SK-N-SH treated with all-trans-retinoic acid at 6 μM for 48 hours (cell line): Measurements from ENCODE around the gene GRIK1.

Experiments
- ATAC-seq: fragments of 200-7000 bp; cut with Tn5 transposase; 3 replicates; pipeline ENCODE4 v1.9.1; 2020; ENCODE audit warnings: mild to moderate bottlenecking, moderate library complexity
- ARNTL ChIP-seq: fragments of 450-650 bp; formaldehyde crosslinking; IDR thresholded peaks from 2 replicates; pipeline ENCODE4 v1.5.0; 2020; ENCODE audit warnings: low read depth, mild to moderate bottlenecking, moderate library complexity, borderline replicate concordance
- BACH2 ChIP-seq: fragments of 250-450 bp; sonication (Bioruptor Pico); IDR thresholded peaks from 2 replicates; pipeline ENCODE4 v1.9.0; 2021; ENCODE audit warnings: mild to moderate bottlenecking, borderline replicate concordance
- CSDC2 ChIP-seq: fragments of 250-450 bp; sonication (Bioruptor Pico); IDR thresholded peaks from 2 replicates; pipeline ENCODE4 v1.5.0; 2020; ENCODE audit warnings: mild to moderate bottlenecking, moderate library complexity
- ESRRG ChIP-seq: fragments of 250-450 bp; sonication (Bioruptor Pico); IDR thresholded peaks from 2 replicates; pipeline ENCODE4 v1.6.1; 2021; ENCODE audit warnings: mild to moderate bottlenecking
- GLIS3 ChIP-seq: fragments of 250-450 bp; sonication (Bioruptor Pico); IDR thresholded peaks from 2 replicates; pipeline ENCODE4 v1.5.0; 2020; ENCODE audit warnings: mild to moderate bottlenecking, moderate library complexity
- ISL1 ChIP-seq: fragments of 250-450 bp; sonication (Bioruptor Pico); IDR thresholded peaks from 2 replicates; pipeline ENCODE4 v2.1.2; 2022; ENCODE audit warnings: mild to moderate bottlenecking, moderate library complexity
- OSR1 ChIP-seq: fragments of 250-450 bp; sonication (Bioruptor Pico); IDR thresholded peaks from 2 replicates; pipeline ENCODE4 v1.8.0; 2022; ENCODE audit warnings: moderate library complexity, mild to moderate bottlenecking, inconsistent platforms
- PPARA ChIP-seq: fragments of 250-450 bp; sonication (Bioruptor Pico); IDR thresholded peaks from 2 replicates; pipeline ENCODE4 v1.5.0; 2020; ENCODE audit warnings: mild to moderate bottlenecking, borderline replicate concordance
- RARB ChIP-seq: fragments of 250-450 bp; sonication (Bioruptor Pico); IDR thresholded peaks from 2 replicates; pipeline ENCODE4 v1.8.0; 2021; ENCODE audit warnings: mild to moderate bottlenecking, moderate library complexity
- SNAI2 ChIP-seq: fragments of 250-450 bp; sonication (Bioruptor Pico); IDR thresholded peaks from 2 replicates; pipeline ENCODE4 v1.5.0; 2020; ENCODE audit warnings: mild to moderate bottlenecking, moderate library complexity
- TCF4 ChIP-seq: fragments of 250-450 bp; sonication (Bioruptor Pico); IDR thresholded peaks from 2 replicates; pipeline ENCODE4 v1.8.0; 2021; ENCODE audit warnings: mild to moderate bottlenecking, moderate library complexity, borderline replicate concordance
- TOX ChIP-seq: fragments of 250-450 bp; sonication (Bioruptor Pico); IDR thresholded peaks from 2 replicates; pipeline ENCODE4 v1.8.0; 2021; ENCODE audit warnings: mild to moderate bottlenecking, moderate library complexity, borderline replicate concordance
- ZC3H10 ChIP-seq: fragments of 250-450 bp; sonication (Bioruptor Pico); IDR thresholded peaks from 2 replicates; pipeline ENCODE4 v1.5.1; 2021; ENCODE audit warnings: mild to moderate bottlenecking, moderate library complexity
- ZFP3 ChIP-seq: fragments of 250-450 bp; sonication (Bioruptor Pico); IDR thresholded peaks from 2 replicates; pipeline ENCODE4 v1.5.0; 2020; ENCODE audit warnings: mild to moderate bottlenecking, moderate library complexity
- ZFP30 ChIP-seq: fragments of 450-650 bp; formaldehyde crosslinking; IDR thresholded peaks from 2 replicates; pipeline ENCODE4 v1.5.0; 2022; ENCODE audit warnings: mild to moderate bottlenecking, moderate library complexity
- ZNF565 ChIP-seq: fragments of 450-650 bp; formaldehyde crosslinking; conservative IDR thresholded peaks from 2 replicates; pipeline ENCODE4 v1.5.0; 2020; ENCODE audit warnings: low read depth, mild to moderate bottlenecking, moderate library complexity
- ZNF70 ChIP-seq: fragments of 450-650 bp; formaldehyde crosslinking; IDR thresholded peaks from 2 replicates; pipeline ENCODE4 v1.5.0; 2020; ENCODE audit warnings: mild to moderate bottlenecking, moderate library complexity
- ZNF8 ChIP-seq: fragments of 450-650 bp; formaldehyde crosslinking; IDR thresholded peaks from 2 replicates; pipeline ENCODE4 v1.5.0; 2020; ENCODE audit warnings: mild to moderate bottlenecking, moderate library complexity
- TF ChIP-seq, protein P1 (sequence below): fragments of 250-450 bp; sonication (Bioruptor Pico); IDR thresholded peaks from 2 replicates; pipeline ENCODE4 v1.5.1; 2021; ENCODE audit warnings: mild to moderate bottlenecking, moderate library complexity
- TF ChIP-seq, protein P2 (sequence below): fragments of 250-450 bp; sonication (Bioruptor Pico); IDR thresholded peaks from 2 replicates; pipeline ENCODE4 v1.8.0; 2021; ENCODE audit warnings: low read depth, mild to moderate bottlenecking, moderate library complexity, borderline replicate concordance
- TF ChIP-seq, protein P3 (sequence below): fragments of 250-450 bp; sonication (Bioruptor Pico); IDR thresholded peaks from 2 replicates; pipeline ENCODE4 v1.8.0; 2020; ENCODE audit warnings: mild to moderate bottlenecking, moderate library complexity, borderline replicate concordance
- TF ChIP-seq, protein P4 (sequence below): fragments of 250-450 bp; sonication (Bioruptor Pico); IDR thresholded peaks from 2 replicates; pipeline ENCODE4 v1.5.1; 2020; ENCODE audit warnings: low read depth, mild to moderate bottlenecking, moderate library complexity
- TF ChIP-seq, protein P5 (sequence below): fragments of 250-450 bp; sonication (Bioruptor Pico); IDR thresholded peaks from 2 replicates; pipeline ENCODE4 v1.5.0; 2020; ENCODE audit warnings: mild to moderate bottlenecking, moderate library complexity

Gene GRIK1

DNA sequence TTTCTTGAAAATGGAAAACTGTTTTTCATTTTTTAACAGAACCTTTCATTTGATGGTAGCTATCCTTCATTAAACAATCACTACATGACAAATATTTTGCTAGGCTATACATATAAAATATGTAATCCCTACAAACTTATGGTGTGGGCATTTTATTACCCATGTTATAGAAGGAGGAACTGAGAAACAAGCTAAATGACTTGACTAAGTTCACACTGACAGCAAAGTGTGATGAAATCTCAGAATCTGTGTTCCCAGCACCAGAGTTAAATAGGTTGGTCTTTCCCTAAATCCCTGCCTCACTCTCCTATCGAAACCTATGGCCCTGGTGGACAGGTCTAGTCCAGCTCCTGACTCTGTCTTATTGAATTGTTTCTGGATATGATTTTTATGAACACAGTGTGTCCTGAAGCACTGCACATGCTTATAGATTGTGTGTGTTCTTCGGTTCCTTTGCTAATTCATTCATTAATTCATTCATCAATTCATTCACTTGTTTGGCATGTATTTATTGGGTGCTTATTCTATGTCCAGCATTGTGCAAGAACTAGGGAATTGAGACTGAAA, 301.0 kb downstream of the GRIK1 start (continued):
- TF ChIP-seq PPARA (CRISPR knock-in tag) (no peak), ESRRG (CRISPR knock-in tag) (no peak), ISL1 (CRISPR knock-in tag) (no peak), ZC3H10 (CRISPR knock-in tag) (no peak), ZNF8 (CRISPR knock-in tag) (no peak)
- TF ChIP-seq, protein P1, sequence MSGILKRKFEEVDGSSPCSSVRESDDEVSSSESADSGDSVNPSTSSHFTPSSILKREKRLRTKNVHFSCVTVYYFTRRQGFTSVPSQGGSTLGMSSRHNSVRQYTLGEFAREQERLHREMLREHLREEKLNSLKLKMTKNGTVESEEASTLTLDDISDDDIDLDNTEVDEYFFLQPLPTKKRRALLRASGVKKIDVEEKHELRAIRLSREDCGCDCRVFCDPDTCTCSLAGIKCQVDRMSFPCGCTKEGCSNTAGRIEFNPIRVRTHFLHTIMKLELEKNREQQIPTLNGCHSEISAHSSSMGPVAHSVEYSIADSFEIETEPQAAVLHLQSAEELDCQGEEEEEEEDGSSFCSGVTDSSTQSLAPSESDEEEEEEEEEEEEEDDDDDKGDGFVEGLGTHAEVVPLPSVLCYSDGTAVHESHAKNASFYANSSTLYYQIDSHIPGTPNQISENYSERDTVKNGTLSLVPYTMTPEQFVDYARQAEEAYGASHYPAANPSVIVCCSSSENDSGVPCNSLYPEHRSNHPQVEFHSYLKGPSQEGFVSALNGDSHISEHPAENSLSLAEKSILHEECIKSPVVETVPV (CRISPR knock-in tag): no peak

DNA sequence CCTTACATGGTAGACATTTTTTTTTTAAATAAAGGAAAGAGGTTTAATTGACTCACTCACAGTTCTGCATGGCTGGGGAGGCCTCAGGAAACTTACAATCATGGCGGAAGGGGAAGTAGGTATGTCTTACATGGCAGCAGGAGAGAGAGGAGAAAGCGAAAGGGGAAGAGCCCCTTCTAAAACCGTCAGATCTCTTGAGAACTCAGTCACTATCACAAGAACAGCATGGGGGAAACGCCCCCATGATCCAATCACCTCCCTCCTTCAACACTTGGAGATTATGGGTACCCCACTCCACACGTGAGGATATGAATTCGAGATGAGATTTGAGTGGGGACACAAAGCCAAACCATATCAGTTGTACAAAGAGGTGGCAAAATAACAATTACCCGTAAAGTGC, 301.7 kb downstream of the GRIK1 start:
- no peak for ATAC-seq
- TF ChIP-seq TCF4 (CRISPR knock-in tag): no peak
- TF ChIP-seq RARB: no peak
- TF ChIP-seq ISL1 (CRISPR knock-in tag): no peak
- no peak for TF ChIP-seq ESRRG (CRISPR knock-in tag)
- TF ChIP-seq PPARA (CRISPR knock-in tag): no peak
- no peak for TF ChIP-seq ZNF565 (CRISPR knock-in tag)
- no peak for TF ChIP-seq ZFP30 (CRISPR knock-in tag)
- no peak for TF ChIP-seq ZNF8 (CRISPR knock-in tag)
- no peak for TF ChIP-seq SNAI2 (CRISPR knock-in tag)
- TF ChIP-seq OSR1: no peak
- no peak for TF ChIP-seq ZFP3 (CRISPR knock-in tag)
- TF ChIP-seq, protein P2, sequence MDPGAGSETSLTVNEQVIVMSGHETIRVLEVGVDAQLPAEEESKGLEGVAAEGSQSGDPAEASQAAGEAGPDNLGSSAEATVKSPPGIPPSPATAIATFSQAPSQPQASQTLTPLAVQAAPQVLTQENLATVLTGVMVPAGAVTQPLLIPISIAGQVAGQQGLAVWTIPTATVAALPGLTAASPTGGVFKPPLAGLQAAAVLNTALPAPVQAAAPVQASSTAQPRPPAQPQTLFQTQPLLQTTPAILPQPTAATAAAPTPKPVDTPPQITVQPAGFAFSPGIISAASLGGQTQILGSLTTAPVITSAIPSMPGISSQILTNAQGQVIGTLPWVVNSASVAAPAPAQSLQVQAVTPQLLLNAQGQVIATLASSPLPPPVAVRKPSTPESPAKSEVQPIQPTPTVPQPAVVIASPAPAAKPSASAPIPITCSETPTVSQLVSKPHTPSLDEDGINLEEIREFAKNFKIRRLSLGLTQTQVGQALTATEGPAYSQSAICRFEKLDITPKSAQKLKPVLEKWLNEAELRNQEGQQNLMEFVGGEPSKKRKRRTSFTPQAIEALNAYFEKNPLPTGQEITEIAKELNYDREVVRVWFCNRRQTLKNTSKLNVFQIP (CRISPR knock-in tag): no peak
- no peak for TF ChIP-seq GLIS3 (CRISPR knock-in tag)
- TF ChIP-seq BACH2 (CRISPR knock-in tag): no peak
- TF ChIP-seq, protein P1 (CRISPR knock-in tag): no peak
- no peak for TF ChIP-seq TOX
- TF ChIP-seq, protein P3, sequence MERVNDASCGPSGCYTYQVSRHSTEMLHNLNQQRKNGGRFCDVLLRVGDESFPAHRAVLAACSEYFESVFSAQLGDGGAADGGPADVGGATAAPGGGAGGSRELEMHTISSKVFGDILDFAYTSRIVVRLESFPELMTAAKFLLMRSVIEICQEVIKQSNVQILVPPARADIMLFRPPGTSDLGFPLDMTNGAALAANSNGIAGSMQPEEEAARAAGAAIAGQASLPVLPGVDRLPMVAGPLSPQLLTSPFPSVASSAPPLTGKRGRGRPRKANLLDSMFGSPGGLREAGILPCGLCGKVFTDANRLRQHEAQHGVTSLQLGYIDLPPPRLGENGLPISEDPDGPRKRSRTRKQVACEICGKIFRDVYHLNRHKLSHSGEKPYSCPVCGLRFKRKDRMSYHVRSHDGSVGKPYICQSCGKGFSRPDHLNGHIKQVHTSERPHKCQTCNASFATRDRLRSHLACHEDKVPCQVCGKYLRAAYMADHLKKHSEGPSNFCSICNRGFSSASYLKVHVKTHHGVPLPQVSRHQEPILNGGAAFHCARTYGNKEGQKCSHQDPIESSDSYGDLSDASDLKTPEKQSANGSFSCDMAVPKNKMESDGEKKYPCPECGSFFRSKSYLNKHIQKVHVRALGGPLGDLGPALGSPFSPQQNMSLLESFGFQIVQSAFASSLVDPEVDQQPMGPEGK (CRISPR knock-in tag): no peak
- TF ChIP-seq, protein P4, sequence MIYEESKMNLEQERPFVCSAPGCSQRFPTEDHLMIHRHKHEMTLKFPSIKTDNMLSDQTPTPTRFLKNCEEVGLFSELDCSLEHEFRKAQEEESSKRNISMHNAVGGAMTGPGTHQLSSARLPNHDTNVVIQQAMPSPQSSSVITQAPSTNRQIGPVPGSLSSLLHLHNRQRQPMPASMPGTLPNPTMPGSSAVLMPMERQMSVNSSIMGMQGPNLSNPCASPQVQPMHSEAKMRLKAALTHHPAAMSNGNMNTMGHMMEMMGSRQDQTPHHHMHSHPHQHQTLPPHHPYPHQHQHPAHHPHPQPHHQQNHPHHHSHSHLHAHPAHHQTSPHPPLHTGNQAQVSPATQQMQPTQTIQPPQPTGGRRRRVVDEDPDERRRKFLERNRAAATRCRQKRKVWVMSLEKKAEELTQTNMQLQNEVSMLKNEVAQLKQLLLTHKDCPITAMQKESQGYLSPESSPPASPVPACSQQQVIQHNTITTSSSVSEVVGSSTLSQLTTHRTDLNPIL (CRISPR knock-in tag): no peak

DNA sequence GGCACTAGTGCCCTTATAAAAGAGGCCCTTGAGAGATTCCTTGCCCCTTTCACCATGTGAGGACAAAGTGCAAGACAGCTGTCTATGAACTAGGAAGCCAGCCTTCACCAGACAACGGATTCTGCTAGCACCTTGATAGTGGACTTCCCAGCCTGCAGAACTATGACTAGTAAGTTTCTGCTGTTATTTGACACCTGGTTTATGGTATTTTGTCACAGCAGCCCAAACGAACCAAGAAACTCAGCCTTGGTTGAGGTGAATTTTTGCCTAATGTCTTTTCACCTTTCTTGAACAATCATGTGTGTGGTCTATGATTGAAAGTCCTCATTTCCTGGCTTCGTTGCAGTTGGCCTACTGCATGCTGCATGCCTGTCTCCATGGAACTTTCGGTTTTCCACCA, 302.2 kb downstream of the GRIK1 start:
- ATAC-seq: no peak
- TF ChIP-seq, protein P3 (CRISPR knock-in tag): no peak
- TF ChIP-seq ZNF70 (CRISPR knock-in tag) (no peak), TCF4 (CRISPR knock-in tag) (no peak), ZFP3 (CRISPR knock-in tag) (no peak), BACH2 (CRISPR knock-in tag) (no peak), TOX (no peak), CSDC2 (CRISPR knock-in tag) (no peak), ZFP30 (CRISPR knock-in tag) (no peak), ARNTL (CRISPR knock-in tag) (no peak), ISL1 (CRISPR knock-in tag) (no peak), ZC3H10 (CRISPR knock-in tag) (no peak), ZNF8 (CRISPR knock-in tag) (no peak)
- TF ChIP-seq, protein P5, sequence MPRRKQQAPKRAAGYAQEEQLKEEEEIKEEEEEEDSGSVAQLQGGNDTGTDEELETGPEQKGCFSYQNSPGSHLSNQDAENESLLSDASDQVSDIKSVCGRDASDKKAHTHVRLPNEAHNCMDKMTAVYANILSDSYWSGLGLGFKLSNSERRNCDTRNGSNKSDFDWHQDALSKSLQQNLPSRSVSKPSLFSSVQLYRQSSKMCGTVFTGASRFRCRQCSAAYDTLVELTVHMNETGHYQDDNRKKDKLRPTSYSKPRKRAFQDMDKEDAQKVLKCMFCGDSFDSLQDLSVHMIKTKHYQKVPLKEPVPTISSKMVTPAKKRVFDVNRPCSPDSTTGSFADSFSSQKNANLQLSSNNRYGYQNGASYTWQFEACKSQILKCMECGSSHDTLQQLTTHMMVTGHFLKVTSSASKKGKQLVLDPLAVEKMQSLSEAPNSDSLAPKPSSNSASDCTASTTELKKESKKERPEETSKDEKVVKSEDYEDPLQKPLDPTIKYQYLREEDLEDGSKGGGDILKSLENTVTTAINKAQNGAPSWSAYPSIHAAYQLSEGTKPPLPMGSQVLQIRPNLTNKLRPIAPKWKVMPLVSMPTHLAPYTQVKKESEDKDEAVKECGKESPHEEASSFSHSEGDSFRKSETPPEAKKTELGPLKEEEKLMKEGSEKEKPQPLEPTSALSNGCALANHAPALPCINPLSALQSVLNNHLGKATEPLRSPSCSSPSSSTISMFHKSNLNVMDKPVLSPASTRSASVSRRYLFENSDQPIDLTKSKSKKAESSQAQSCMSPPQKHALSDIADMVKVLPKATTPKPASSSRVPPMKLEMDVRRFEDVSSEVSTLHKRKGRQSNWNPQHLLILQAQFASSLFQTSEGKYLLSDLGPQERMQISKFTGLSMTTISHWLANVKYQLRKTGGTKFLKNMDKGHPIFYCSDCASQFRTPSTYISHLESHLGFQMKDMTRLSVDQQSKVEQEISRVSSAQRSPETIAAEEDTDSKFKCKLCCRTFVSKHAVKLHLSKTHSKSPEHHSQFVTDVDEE (CRISPR knock-in tag): no peak
- TF ChIP-seq, protein P4 (CRISPR knock-in tag): no peak
